ENCODE measurements around the gene KRTAP6-3. TPM values are rescaled to one million over a fixed set of nuclear protein-coding genes. Genes with fewer than 3 reads are reported as not detected.

The KRTAP6-3 gene
- polyA plus RNA-seq, 2 of the 4 experiments (the other 2 are of a cell fraction) = not detected

GRCh38 chr21:30563630-30564029, 28.6 kb upstream of the KRTAP6-3 start (continued):
- no peak for TF ChIP-seq REST (IDR thresholded peaks at IDR 0.05)
- no peak for TF ChIP-seq ZC3H11A (IDR thresholded peaks at IDR 0.05)
- no peak for TF ChIP-seq JUN (IDR thresholded peaks at IDR 0.05)
- no peak for TF ChIP-seq FOXS1 (CRISPR knock-in tag; IDR thresholded peaks at IDR 0.05)
- TF ChIP-seq SREBF2 (IDR thresholded peaks at IDR 0.05) = no peak

- DNase-seq (ENCODE audit: low read depth in 1 of 2, low spot score in 1 of 2) = no peak
- ATAC-seq = no peak
- TF ChIP-seq CTCF (IDR thresholded peaks at IDR 0.05) (no peak), RFX5 (IDR thresholded peaks at IDR 0.05) (no peak), HOXB13 (CRISPR knock-in tag; IDR thresholded peaks at IDR 0.05; ENCODE audit: low read depth) (no peak), SMC3 (IDR thresholded peaks at IDR 0.05) (no peak), ZSCAN20 (CRISPR knock-in tag; IDR thresholded peaks at IDR 0.05) (no peak), ATOH8 (CRISPR knock-in tag; IDR thresholded peaks at IDR 0.05; ENCODE audit: low read depth) (no peak), EHMT2 (IDR thresholded peaks at IDR 0.05; ENCODE audit: low read depth) (no peak), JUN (IDR thresholded peaks at IDR 0.05) (no peak)
- no peak overlapping the region for H3K4me2 ChIP-seq
- no peaks in the 10 kb centered on the region for H3K9me3 ChIP-seq
- H3K4me1 ChIP-seq = no peaks in the 10 kb centered on the region
- ChIA-PET POLR2A (no interaction called here), CTCF (no interaction called here)
- FAIRE-seq = no peak
- H3K27ac ChIP-seq = no peak overlapping the region
- H3K4me3 ChIP-seq = no peak overlapping the region
Observed at GRCh38 chr21:30567617-30568016, 24.6 kb upstream of the KRTAP6-3 start.

GRCh38 chr21:30577766-30578165, 14.5 kb upstream of the KRTAP6-3 start:
- no peak for FAIRE-seq
- no peaks in the 10 kb centered on the region for H3K9me3 ChIP-seq
- CTCF ChIA-PET = no interaction called here
- no peak overlapping the region for H3K4me2 ChIP-seq
- POLR2A ChIA-PET = no interaction called here
- no peaks in the 10 kb centered on the region for H3K4me1 ChIP-seq
- TF ChIP-seq EHMT2 (IDR thresholded peaks at IDR 0.05; ENCODE audit: low read depth) (no peak), KDM1A (IDR thresholded peaks at IDR 0.05; ENCODE audit: low read depth) (no peak), ZC3H11A (IDR thresholded peaks at IDR 0.05) (no peak), ATOH8 (CRISPR knock-in tag; IDR thresholded peaks at IDR 0.05; ENCODE audit: low read depth) (no peak), EP300 (IDR thresholded peaks at IDR 0.05) (no peak), CTCF (IDR thresholded peaks at IDR 0.05) (no peak), FOSL2 (IDR thresholded peaks at IDR 0.05) (no peak), FOSL2 (CRISPR knock-in tag; IDR thresholded peaks at IDR 0.05) (no peak), RAD21 (conservative IDR thresholded peaks at IDR 0.05 in 1 of 2, IDR thresholded peaks at IDR 0.05 in 1 of 2) (no peak), MAFK (IDR thresholded peaks at IDR 0.05; ENCODE audit: partially characterized antibody) (no peak), HES2 (IDR thresholded peaks at IDR 0.05) (no peak), REST (IDR thresholded peaks at IDR 0.05) (no peak), BCL3 (IDR thresholded peaks at IDR 0.05) (no peak), SMC3 (IDR thresholded peaks at IDR 0.05) (no peak)
- ATAC-seq = no peak
- no peak overlapping the region for H3K27ac ChIP-seq
- H3K4me3 ChIP-seq = no peak overlapping the region
- no peak for DNase-seq (ENCODE audit: low read depth in 1 of 2, low spot score in 1 of 2)
